ENCODE results near the gene SPG11.

SPG11 gene

GRCh38 chr15:44646460-44646859 is 17.0 kb downstream of the SPG11 start:
- peaks cover 23% of the 10 kb centered on the region; the same call in 1 of the 2 replicates for H3K36me3 ChIP-seq (ENCODE audit: insufficient read depth, low read length)
- H2AFZ ChIP-seq (ENCODE audit: low read length) = no peak overlapping the region
- no peaks in the 10 kb centered on the region for H3F3A ChIP-seq (ENCODE audit: low read depth)
- peaks cover 4% of the 10 kb centered on the region for H3K4me1 ChIP-seq (ENCODE audit: insufficient read depth, low read length, poor library complexity, severe bottlenecking)
- H3K9me3 ChIP-seq (ENCODE audit: insufficient read depth, low read depth, low read length) = no peaks in the 10 kb centered on the region
- TF ChIP-seq CTCF (conservative IDR thresholded peaks at IDR 0.05; ENCODE audit: low read length) (no peak), EZH2phosphoT487 (IDR thresholded peaks at IDR 0.05; ENCODE audit: borderline replicate concordance) (no peak)
- H3K4me3 ChIP-seq (ENCODE audit: low read length, poor library complexity, severe bottlenecking) = no peak overlapping the region
- no peaks in the 10 kb centered on the region for H3K9me2 ChIP-seq (replicated peaks; ENCODE audit: low read depth, low read length)
- no peak overlapping the region for H3K4me2 ChIP-seq (ENCODE audit: low read depth, low read length, poor library complexity, severe bottlenecking)
- H4K20me1 ChIP-seq (ENCODE audit: insufficient read depth, low read length, poor library complexity, severe bottlenecking) = peaks cover 6% of the 10 kb centered on the region
- no peak overlapping the region for H3K9ac ChIP-seq (ENCODE audit: low read depth, low read length, poor library complexity, severe bottlenecking)
- no peaks in the 10 kb centered on the region for H3K27me3 ChIP-seq (ENCODE audit: insufficient read depth, low read length, poor library complexity, severe bottlenecking)
- H3K79me2 ChIP-seq (ENCODE audit: insufficient read depth, low read length) = 0 out of 2 replicates have a peak, but pooled peaks cover 15% of the 10 kb centered on the region

- no peak overlapping the region for H2AFZ ChIP-seq (ENCODE audit: low read length)
- H3K9me3 ChIP-seq (ENCODE audit: insufficient read depth, low read depth, low read length) = no peaks in the 10 kb centered on the region
- TF ChIP-seq EZH2phosphoT487 (IDR thresholded peaks at IDR 0.05; ENCODE audit: borderline replicate concordance) (no peak), CTCF (conservative IDR thresholded peaks at IDR 0.05; ENCODE audit: low read length) (no peak)
- H3K9me2 ChIP-seq (replicated peaks; ENCODE audit: low read depth, low read length) = no peaks in the 10 kb centered on the region
- peaks cover 6% of the 10 kb centered on the region for H4K20me1 ChIP-seq (ENCODE audit: insufficient read depth, low read length, poor library complexity, severe bottlenecking)
- no peaks in the 10 kb centered on the region for H3K4me1 ChIP-seq (ENCODE audit: insufficient read depth, low read length, poor library complexity, severe bottlenecking)
- H3K36me3 ChIP-seq (ENCODE audit: insufficient read depth, low read length) = peaks cover 23% of the 10 kb centered on the region; the same call in 1 of the 2 replicates
- H3F3A ChIP-seq (ENCODE audit: low read depth) = no peaks in the 10 kb centered on the region
- no peaks in the 10 kb centered on the region for H3K27me3 ChIP-seq (ENCODE audit: insufficient read depth, low read length, poor library complexity, severe bottlenecking)
- no peak overlapping the region for H3K4me2 ChIP-seq (ENCODE audit: low read depth, low read length, poor library complexity, severe bottlenecking)
- H3K79me2 ChIP-seq (ENCODE audit: insufficient read depth, low read length) = peaks cover 19% of the 10 kb centered on the region; the same call in 1 of the 2 replicates
- no peak overlapping the region for H3K9ac ChIP-seq (ENCODE audit: low read depth, low read length, poor library complexity, severe bottlenecking)
- no peak overlapping the region for H3K4me3 ChIP-seq (ENCODE audit: low read length, poor library complexity, severe bottlenecking)
These were observed 21.8 kb downstream of the SPG11 start for GRCh38 chr15:44641651-44642050.

- H3K36me3 ChIP-seq (ENCODE audit: insufficient read depth, low read length) = peaks cover 43% of the 10 kb centered on the region
- no peak overlapping the region for H3K4me2 ChIP-seq (ENCODE audit: low read depth, low read length, poor library complexity, severe bottlenecking)
- H3K27me3 ChIP-seq (ENCODE audit: insufficient read depth, low read length, poor library complexity, severe bottlenecking) = no peaks in the 10 kb centered on the region
- H3K4me1 ChIP-seq (ENCODE audit: insufficient read depth, low read length, poor library complexity, severe bottlenecking) = no peaks in the 10 kb centered on the region
- H2AFZ ChIP-seq (ENCODE audit: low read length) = no peak overlapping the region
- no peak overlapping the region for H3K9ac ChIP-seq (ENCODE audit: low read depth, low read length, poor library complexity, severe bottlenecking)
- no peaks in the 10 kb centered on the region for H3K9me2 ChIP-seq (replicated peaks; ENCODE audit: low read depth, low read length)
- H3K9me3 ChIP-seq (ENCODE audit: insufficient read depth, low read depth, low read length) = no peaks in the 10 kb centered on the region
- H3K4me3 ChIP-seq (ENCODE audit: low read length, poor library complexity, severe bottlenecking) = no peak overlapping the region
- peaks cover 8% of the 10 kb centered on the region; the same call in 1 of the 2 replicates for H3K79me2 ChIP-seq (ENCODE audit: insufficient read depth, low read length)
- H4K20me1 ChIP-seq (ENCODE audit: insufficient read depth, low read length, poor library complexity, severe bottlenecking) = no peaks in the 10 kb centered on the region
- no peaks in the 10 kb centered on the region for H3F3A ChIP-seq (ENCODE audit: low read depth)
- no peak for TF ChIP-seq CTCF (conservative IDR thresholded peaks at IDR 0.05; ENCODE audit: low read length)
- TF ChIP-seq EZH2phosphoT487 (IDR thresholded peaks at IDR 0.05; ENCODE audit: borderline replicate concordance) = no peak
These were observed 26.5 kb downstream of the SPG11 start for GRCh38 chr15:44636976-44637375.
